ENCODE measurements around the gene MED12L. TPM values are rescaled to one million over a fixed set of nuclear protein-coding genes. Genes with fewer than 3 reads are reported as not detected.

Gene MED12L
- total and polyA plus RNA-seq, 2 donors from 2014 or later, result 0.13 to 0.82 TPM

DNA sequence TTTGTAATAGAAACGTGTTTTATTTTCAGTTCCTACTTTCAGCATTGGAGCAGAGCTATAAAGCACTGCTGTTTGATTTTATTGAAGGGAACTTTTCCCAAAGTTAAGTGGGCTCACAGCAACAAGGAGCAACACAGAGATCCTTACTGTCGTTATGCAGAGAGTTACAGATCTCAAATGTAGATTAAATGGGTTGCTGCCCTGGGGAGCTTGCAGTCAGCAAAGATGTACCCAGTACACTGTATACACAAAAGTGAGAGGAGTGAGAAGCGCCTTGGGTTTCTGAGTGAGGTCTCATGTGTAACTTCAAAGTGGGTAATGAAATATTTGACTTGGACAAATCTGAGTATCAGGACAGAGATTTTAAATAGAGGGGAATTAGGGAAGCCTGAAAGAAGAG lies 47.7 kb downstream of the MED12L start:
- no peaks in the 10 kb centered on the region for H3K36me3 ChIP-seq (ENCODE audit: control insufficient read depth in 2 of 3, insufficient read depth in 3 of 3, low read length in 3 of 3)
- no peaks in the 10 kb centered on the region for H3K4me1 ChIP-seq (ENCODE audit: control insufficient read depth in 2 of 3, insufficient read depth in 2 of 3, low read depth in 1 of 3, low read length in 3 of 3)
- intact Hi-C loops (cut with DNase I), result no loop called here
- DNase-seq (no peak), FAIRE-seq (no peak)
- H3K9me3 ChIP-seq (ENCODE audit: control insufficient read depth in 2 of 3, insufficient read depth in 1 of 3, low read length in 3 of 3), result peaks cover 0 to 3% (median 0%) of the 10 kb centered on the region in 3 donors
- TF ChIP-seq, protein P1, sequence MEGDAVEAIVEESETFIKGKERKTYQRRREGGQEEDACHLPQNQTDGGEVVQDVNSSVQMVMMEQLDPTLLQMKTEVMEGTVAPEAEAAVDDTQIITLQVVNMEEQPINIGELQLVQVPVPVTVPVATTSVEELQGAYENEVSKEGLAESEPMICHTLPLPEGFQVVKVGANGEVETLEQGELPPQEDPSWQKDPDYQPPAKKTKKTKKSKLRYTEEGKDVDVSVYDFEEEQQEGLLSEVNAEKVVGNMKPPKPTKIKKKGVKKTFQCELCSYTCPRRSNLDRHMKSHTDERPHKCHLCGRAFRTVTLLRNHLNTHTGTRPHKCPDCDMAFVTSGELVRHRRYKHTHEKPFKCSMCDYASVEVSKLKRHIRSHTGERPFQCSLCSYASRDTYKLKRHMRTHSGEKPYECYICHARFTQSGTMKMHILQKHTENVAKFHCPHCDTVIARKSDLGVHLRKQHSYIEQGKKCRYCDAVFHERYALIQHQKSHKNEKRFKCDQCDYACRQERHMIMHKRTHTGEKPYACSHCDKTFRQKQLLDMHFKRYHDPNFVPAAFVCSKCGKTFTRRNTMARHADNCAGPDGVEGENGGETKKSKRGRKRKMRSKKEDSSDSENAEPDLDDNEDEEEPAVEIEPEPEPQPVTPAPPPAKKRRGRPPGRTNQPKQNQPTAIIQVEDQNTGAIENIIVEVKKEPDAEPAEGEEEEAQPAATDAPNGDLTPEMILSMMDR (IDR thresholded peaks at IDR 0.05; ENCODE audit: borderline replicate concordance, extremely low read depth, insufficient read depth), result no peak
- no peak overlapping the region for H3K9ac ChIP-seq (ENCODE audit: low read length in 3 of 3)
- no peak overlapping the region for H3K4me3 ChIP-seq (ENCODE audit: low read length in 3 of 3)
- H3K27ac ChIP-seq (ENCODE audit: low read depth in 2 of 2, low read length in 2 of 2), result no peak overlapping the region
- no peaks in the 10 kb centered on the region for H3K27me3 ChIP-seq (ENCODE audit: control insufficient read depth, insufficient read depth, low read length)

DNA sequence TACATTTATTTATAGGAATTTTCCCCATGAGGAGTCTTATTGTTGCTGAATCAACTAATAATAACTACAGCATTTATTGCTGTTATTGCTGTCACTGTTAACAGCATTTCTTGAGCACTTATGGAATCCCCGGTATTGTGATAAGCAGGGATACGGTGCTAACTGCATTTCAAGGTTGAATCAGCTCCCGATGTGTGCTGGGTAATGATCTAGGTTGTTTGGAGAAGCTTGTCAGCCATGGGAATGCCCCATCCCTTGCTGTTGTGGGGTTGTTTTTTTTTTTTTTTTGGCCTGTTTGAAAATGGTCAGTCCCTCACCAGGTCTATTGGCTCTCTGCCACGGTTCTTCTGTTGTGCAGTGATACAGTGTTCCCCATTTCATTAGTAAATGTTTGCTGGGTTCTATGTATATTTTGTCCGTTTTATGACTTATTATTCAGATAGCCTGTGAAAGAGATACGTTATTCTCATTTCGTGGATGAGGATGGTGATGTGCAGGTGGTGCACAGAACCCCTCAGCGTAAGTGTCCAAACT lies 48.5 kb downstream of the MED12L start:
- TF ChIP-seq, protein P1 (IDR thresholded peaks at IDR 0.05; ENCODE audit: borderline replicate concordance, extremely low read depth, insufficient read depth), result no peak
- Histone ChIP-seq H3K9ac (ENCODE audit: low read length in 3 of 3) (no peak overlapping the region), H3K9me3 (ENCODE audit: control insufficient read depth in 2 of 3, insufficient read depth in 1 of 3, low read length in 3 of 3) (peaks cover 0 to 3% (median 0%) of the 10 kb centered on the region in 3 donors), H3K27me3 (ENCODE audit: control insufficient read depth, insufficient read depth, low read length) (no peaks in the 10 kb centered on the region), H3K27ac (ENCODE audit: low read depth in 2 of 2, low read length in 2 of 2) (no peak overlapping the region), H3K4me3 (ENCODE audit: low read length in 3 of 3) (no peak overlapping the region), H3K4me1 (ENCODE audit: control insufficient read depth in 2 of 3, insufficient read depth in 2 of 3, low read depth in 1 of 3, low read length in 3 of 3) (no peaks in the 10 kb centered on the region), H3K36me3 (ENCODE audit: control insufficient read depth in 2 of 3, insufficient read depth in 3 of 3, low read length in 3 of 3) (no peaks in the 10 kb centered on the region)
- intact Hi-C loops (cut with DNase I), result no loop called here
- FAIRE-seq (no peak), DNase-seq (no peak)

DNA sequence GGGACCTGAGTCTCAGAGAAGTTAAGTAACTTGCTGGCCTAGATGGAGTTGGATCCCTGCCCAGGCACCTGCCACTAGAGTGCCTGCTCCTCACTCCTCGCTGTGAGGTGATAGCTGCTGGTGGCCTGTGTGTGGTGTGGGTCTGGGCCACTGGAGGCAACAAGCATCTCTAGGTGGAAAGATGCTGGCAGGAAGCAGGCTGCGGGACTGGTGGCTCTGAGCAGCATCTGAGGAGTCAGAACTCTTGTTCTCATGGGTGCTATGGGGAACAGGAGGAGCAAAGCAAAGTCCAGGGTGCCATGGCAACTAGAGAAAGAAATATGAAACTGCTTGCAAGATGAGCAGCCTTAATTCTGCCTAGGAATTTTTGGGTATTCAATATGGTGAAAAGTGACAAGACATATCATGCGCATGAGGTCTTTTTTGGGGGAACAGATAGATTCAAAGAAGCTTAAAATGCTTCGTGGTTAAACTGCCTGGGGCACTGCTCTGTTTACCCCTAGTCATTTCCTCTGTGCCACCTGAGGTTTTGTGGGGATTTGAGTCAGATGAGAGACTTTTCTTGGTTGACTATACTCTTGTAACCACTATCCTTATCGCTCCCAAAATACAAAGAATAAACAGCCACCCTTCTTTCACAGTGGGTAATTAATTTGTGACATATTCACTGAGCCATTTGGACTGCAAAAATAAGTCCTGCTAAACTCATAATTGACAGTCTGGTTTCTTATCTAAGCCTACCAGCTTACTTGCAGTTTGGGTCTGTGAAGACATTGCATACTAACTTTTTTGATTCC lies 50.3 kb downstream of the MED12L start:
- TF ChIP-seq, protein P1 (IDR thresholded peaks at IDR 0.05; ENCODE audit: borderline replicate concordance, extremely low read depth, insufficient read depth), result no peak
- peaks cover 0 to 3% (median 0%) of the 10 kb centered on the region in 3 donors for H3K9me3 ChIP-seq (ENCODE audit: control insufficient read depth in 2 of 3, insufficient read depth in 1 of 3, low read length in 3 of 3)
- H3K36me3 ChIP-seq (ENCODE audit: control insufficient read depth in 2 of 3, insufficient read depth in 3 of 3, low read length in 3 of 3), result no peaks in the 10 kb centered on the region
- no peak overlapping the region for H3K4me3 ChIP-seq (ENCODE audit: low read length in 3 of 3)
- H3K27me3 ChIP-seq (ENCODE audit: control insufficient read depth, insufficient read depth, low read length), result no peaks in the 10 kb centered on the region
- no peaks in the 10 kb centered on the region for H3K4me1 ChIP-seq (ENCODE audit: control insufficient read depth in 2 of 3, insufficient read depth in 2 of 3, low read depth in 1 of 3, low read length in 3 of 3)
- H3K27ac ChIP-seq (ENCODE audit: low read depth in 2 of 2, low read length in 2 of 2), result no peak overlapping the region
- no peak overlapping the region for H3K9ac ChIP-seq (ENCODE audit: low read length in 3 of 3)
- no peak for DNase-seq
- FAIRE-seq, result no peak
- intact Hi-C loops (cut with DNase I), result no loop called here

Measured in kidney (tissue), 14 donors.